Medulla oblongata (tissue), 1 donor: Measurements from ENCODE around the gene NCK2.

ENCODE experiments used
- DNase-seq: peaks from one replicate; pipeline ENCODE4 v3.0.0-alpha.2; 2015; ENCODE audit errors: extremely low spot score

NCK2 gene

GRCh38 chr2:105849431-105850179 is 104.9 kb downstream of the NCK2 start:
- DNase-seq: no peak

- DNase-seq: no peak
These were observed 107.4 kb downstream of the NCK2 start for GRCh38 chr2:105852066-105852465.

- DNase-seq: no peak
These were observed 108.8 kb downstream of the NCK2 start for GRCh38 chr2:105853354-105854088.

GRCh38 chr2:105854972-105855371 is 110.3 kb downstream of the NCK2 start:
- no peak for DNase-seq

- no peak for DNase-seq
These were observed 111.9 kb downstream of the NCK2 start for GRCh38 chr2:105856581-105856980.

- no peak for DNase-seq
These were observed 112.5 kb downstream of the NCK2 start for GRCh38 chr2:105857076-105857740.

GRCh38 chr2:105858868-105859693 is 114.4 kb downstream of the NCK2 start:
- DNase-seq: no peak

GRCh38 chr2:105859694-105859951 is 114.9 kb downstream of the NCK2 start:
- DNase-seq: no peak

- DNase-seq: no peak
These were observed 115.9 kb downstream of the NCK2 start for GRCh38 chr2:105860567-105860966.

- DNase-seq: no peak
These were observed 116.5 kb downstream of the NCK2 start for GRCh38 chr2:105861200-105861599.

- DNase-seq: no peak
These were observed 118.1 kb downstream of the NCK2 start for GRCh38 chr2:105862843-105863242.

GRCh38 chr2:105864262-105864661 is 119.5 kb downstream of the NCK2 start:
- DNase-seq: no peak

- DNase-seq: no peak
These were observed 120.7 kb downstream of the NCK2 start for GRCh38 chr2:105865222-105865913.

GRCh38 chr2:105866216-105867185 is 121.8 kb downstream of the NCK2 start:
- no peak for DNase-seq

GRCh38 chr2:105867587-105867986 is 122.9 kb downstream of the NCK2 start:
- DNase-seq: no peak

- DNase-seq: no peak
These were observed 123.3 kb downstream of the NCK2 start for GRCh38 chr2:105868060-105868459.

- DNase-seq: no peak
These were observed 124.6 kb downstream of the NCK2 start for GRCh38 chr2:105869341-105869740.

GRCh38 chr2:105870062-105870461 is 125.3 kb downstream of the NCK2 start:
- no peak for DNase-seq

GRCh38 chr2:105870858-105871257 is 126.1 kb downstream of the NCK2 start:
- no peak for DNase-seq

- DNase-seq: no peak
These were observed 127.5 kb downstream of the NCK2 start for GRCh38 chr2:105872142-105872728.
